GM18907 (cell line): ENCODE results near the gene HNRNPCL2.
"Not testable (repeated sequence)": the region's sequence is repeated elsewhere in the genome, so short reads cannot be mapped to it uniquely, and the experiment has no call there.

Experiments
- ATAC-seq: cut with Tn5 transposase; IDR thresholded peaks from one replicate; pipeline ENCODE4 v1.9.1; 2021; ENCODE audit warnings: mild to moderate bottlenecking, moderate library complexity; ENCODE audit not compliant: unreplicated experiment

Gene HNRNPCL2

GRCh38 chr1:13116754-13117153, at the start of gene HNRNPCL2:
HNRNPCL2 (minus strand) TSS chr1:13116854; CDS start chr1:13116400, 454 bp downstream.
- not testable (repeated sequence) for ATAC-seq

GRCh38 chr1:13165531-13165930, 48.9 kb upstream of the HNRNPCL2 start, which contains the start of gene HNRNPCL4:
HNRNPCL4 (minus strand) TSS chr1:13165631; CDS start chr1:13165467, 164 bp downstream.
- ATAC-seq, result not testable (repeated sequence)

- not testable (repeated sequence) for ATAC-seq
These were observed 39.3 kb upstream of the HNRNPCL2 start, which contains the start of gene PRAMEF26 for GRCh38 chr1:13155909-13156308. PRAMEF26 (minus strand) TSS chr1:13156009; CDS start chr1:13153095, 2,914 bp downstream.

- ATAC-seq, result not testable (repeated sequence)
These were observed 46.2 kb downstream of the HNRNPCL2 start, which contains the start of gene PRAMEF25 for GRCh38 chr1:13070474-13070873. PRAMEF25 (plus strand) TSS chr1:13070774; CDS start chr1:13073694, 2,920 bp downstream.
